Iris pigment epithelial cell (primary cell): ENCODE measurements around the gene RNF25.

Source experiments
- DNase-seq: peaks from one replicate; pipeline ENCODE4 v3.0.0-alpha.2; 2011; ENCODE audit warnings: low read depth

RNF25 gene

GRCh38 chr2:218622606-218623365 is 49.0 kb downstream of the RNF25 start:
- no peak for DNase-seq

GRCh38 chr2:218621007-218621406 is 50.8 kb downstream of the RNF25 start:
- DNase-seq = no peak

GRCh38 chr2:218618102-218618860 is 53.5 kb downstream of the RNF25 start:
- no peak for DNase-seq

- no peak for DNase-seq
Observed at GRCh38 chr2:218615868-218616315, 55.9 kb downstream of the RNF25 start.
